NCI-H1436 treated with DMSO at 0.1 percent for 48 hours (cell line): Measurements from ENCODE around the gene C20orf202.

Experiments used
- DNase-seq: peaks from one replicate; lab custom pipeline; 2025; lab: John Stamatoyannopoulos, UW

C20orf202 gene

GRCh38 chr20:1184638-1185315 is 18.5 kb upstream of the C20orf202 start, which contains the start of gene TMEM74B:
TMEM74B (minus strand) TSS chr20:1184981; CDS start chr20:1183801, 1,180 bp downstream.
- no peak for DNase-seq

- no peak for DNase-seq
Observed at GRCh38 chr20:1185316-1185741, 17.9 kb upstream of the C20orf202 start.

GRCh38 chr20:1185790-1186334 is 17.4 kb upstream of the C20orf202 start:
- no peak for DNase-seq

GRCh38 chr20:1186367-1186991 is 16.8 kb upstream of the C20orf202 start:
- DNase-seq: no peak

- DNase-seq: no peak
Observed at GRCh38 chr20:1187605-1188171, 15.6 kb upstream of the C20orf202 start.

- no peak for DNase-seq
Observed at GRCh38 chr20:1188347-1188746, 14.9 kb upstream of the C20orf202 start.

GRCh38 chr20:1189827-1190226 is 13.4 kb upstream of the C20orf202 start:
- DNase-seq: no peak

- DNase-seq: no peak
Observed at GRCh38 chr20:1190847-1191246, 12.4 kb upstream of the C20orf202 start.

GRCh38 chr20:1191299-1191698 is 12.0 kb upstream of the C20orf202 start:
- DNase-seq: no peak

GRCh38 chr20:1195226-1195625 is 8.0 kb upstream of the C20orf202 start:
- DNase-seq: no peak

- DNase-seq: no peak
Observed at GRCh38 chr20:1196634-1197033, 6.6 kb upstream of the C20orf202 start.

GRCh38 chr20:1197801-1198200 is 5.5 kb upstream of the C20orf202 start:
- no peak for DNase-seq

GRCh38 chr20:1198751-1199150 is 4.5 kb upstream of the C20orf202 start:
- DNase-seq: no peak

- DNase-seq: no peak
Observed at GRCh38 chr20:1199212-1199873, 3.9 kb upstream of the C20orf202 start.

- DNase-seq: no peak
Observed at GRCh38 chr20:1199964-1200363, 3.3 kb upstream of the C20orf202 start.

- DNase-seq: no peak
Observed at GRCh38 chr20:1203630-1204029, 376 bp downstream of the C20orf202 start.

- DNase-seq: no peak
Observed at GRCh38 chr20:1204113-1204512, 859 bp downstream of the C20orf202 start.

GRCh38 chr20:1204576-1204975 is 1.3 kb downstream of the C20orf202 start:
- DNase-seq: no peak

- DNase-seq: no peak
Observed at GRCh38 chr20:1205802-1206201, 2.5 kb downstream of the C20orf202 start.

- DNase-seq: no peak
Observed at GRCh38 chr20:1206366-1207148, 3.3 kb downstream of the C20orf202 start.

- no peak for DNase-seq
Observed at GRCh38 chr20:1207293-1207878, 4.1 kb downstream of the C20orf202 start.
